GDM1 (cell line): ENCODE measurements around the gene TMEM51.

ENCODE experiments used
- DNase-seq: peaks from one replicate; lab custom pipeline; 2025; lab: John Stamatoyannopoulos, UW

Gene TMEM51

GRCh38 chr1:15246960-15247614 is 93.5 kb downstream of the TMEM51 start, which contains the start of gene FHAD1:
FHAD1 (plus strand) TSS chr1:15247223; CDS start chr1:15251785, 4,562 bp downstream.
- DNase-seq: no peak

- DNase-seq: no peak
These were observed 94.7 kb downstream of the TMEM51 start for GRCh38 chr1:15248216-15248615.

GRCh38 chr1:15249081-15249480 is 95.5 kb downstream of the TMEM51 start:
- peak; percentile 60 for DNase-seq

- DNase-seq: no peak
These were observed 98.6 kb downstream of the TMEM51 start for GRCh38 chr1:15251857-15252835.

GRCh38 chr1:15254559-15254958 is 101.0 kb downstream of the TMEM51 start:
- DNase-seq: no peak

GRCh38 chr1:15255582-15256149 is 102.1 kb downstream of the TMEM51 start:
- DNase-seq: no peak

- DNase-seq: no peak
These were observed 103.0 kb downstream of the TMEM51 start for GRCh38 chr1:15256584-15256983.

- no peak for DNase-seq
These were observed 103.8 kb downstream of the TMEM51 start for GRCh38 chr1:15257309-15257708.

GRCh38 chr1:15258833-15259621 is 105.5 kb downstream of the TMEM51 start:
- DNase-seq: no peak

GRCh38 chr1:15259622-15260007 is 106.1 kb downstream of the TMEM51 start:
- no peak for DNase-seq

- DNase-seq: no peak
These were observed 107.0 kb downstream of the TMEM51 start for GRCh38 chr1:15260418-15261154.

- DNase-seq: peak; percentile 53
These were observed 107.8 kb downstream of the TMEM51 start for GRCh38 chr1:15261155-15262002.

GRCh38 chr1:15262003-15262377 is 108.4 kb downstream of the TMEM51 start:
- no peak for DNase-seq

GRCh38 chr1:15262706-15263105 is 109.2 kb downstream of the TMEM51 start:
- no peak for DNase-seq

GRCh38 chr1:15264769-15265168 is 111.2 kb downstream of the TMEM51 start:
- no peak for DNase-seq
